ENCODE data around the gene TIGAR.

DNA sequence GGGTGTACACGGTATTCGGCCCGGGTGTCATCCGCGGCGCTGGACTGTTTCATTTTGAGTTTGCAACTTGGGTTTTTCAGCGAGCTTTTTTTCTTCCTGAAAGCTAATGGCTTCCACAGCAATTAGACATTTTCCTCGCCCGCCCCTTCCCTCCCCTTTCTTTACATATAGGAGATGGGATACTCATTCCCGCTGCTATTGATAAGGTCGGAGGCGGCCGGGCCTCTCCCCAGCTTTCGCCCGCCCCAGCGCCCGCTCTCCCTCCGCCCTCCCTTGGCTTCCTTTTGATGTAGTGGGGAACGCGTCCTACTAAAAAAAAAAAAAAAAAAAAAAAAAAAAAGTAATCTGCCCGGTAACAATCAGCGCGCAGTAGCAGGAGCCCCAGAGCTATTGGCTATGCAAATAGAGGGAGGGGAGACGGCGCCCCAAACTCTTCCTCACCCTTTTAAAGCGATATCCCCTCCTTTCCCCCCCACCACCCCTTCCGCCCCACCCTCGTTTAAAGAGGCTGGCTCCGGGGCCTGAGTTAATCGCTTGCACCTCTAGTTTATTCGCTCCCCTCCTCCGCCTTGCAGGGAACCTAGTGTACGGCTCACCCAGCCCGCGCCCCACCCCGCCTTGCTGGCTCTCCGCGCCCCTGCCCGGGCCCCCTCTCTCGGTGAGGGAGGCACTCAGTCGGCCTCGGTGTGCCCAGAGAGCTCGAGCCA is 49.1 kb upstream of the TIGAR start:
- TF ChIP-seq CTCF (IDR thresholded peaks at IDR 0.05; ENCODE audit: low read depth, low read length, missing input control) (no peak), RAD21 (IDR thresholded peaks at IDR 0.05) (no peak), GABPA (IDR thresholded peaks at IDR 0.05 in 1 of 2, conservative IDR thresholded peaks at IDR 0.05 in 1 of 2) (no peak), TAF1 (conservative IDR thresholded peaks at IDR 0.05) (no peak), HNF4G (IDR thresholded peaks at IDR 0.05) (no peak), ATF3 (IDR thresholded peaks at IDR 0.05) (no peak), SP1 (IDR thresholded peaks at IDR 0.05) (no peak), YY1 (IDR thresholded peaks at IDR 0.05) (no peak)
- TF ChIP-seq, protein P1, sequence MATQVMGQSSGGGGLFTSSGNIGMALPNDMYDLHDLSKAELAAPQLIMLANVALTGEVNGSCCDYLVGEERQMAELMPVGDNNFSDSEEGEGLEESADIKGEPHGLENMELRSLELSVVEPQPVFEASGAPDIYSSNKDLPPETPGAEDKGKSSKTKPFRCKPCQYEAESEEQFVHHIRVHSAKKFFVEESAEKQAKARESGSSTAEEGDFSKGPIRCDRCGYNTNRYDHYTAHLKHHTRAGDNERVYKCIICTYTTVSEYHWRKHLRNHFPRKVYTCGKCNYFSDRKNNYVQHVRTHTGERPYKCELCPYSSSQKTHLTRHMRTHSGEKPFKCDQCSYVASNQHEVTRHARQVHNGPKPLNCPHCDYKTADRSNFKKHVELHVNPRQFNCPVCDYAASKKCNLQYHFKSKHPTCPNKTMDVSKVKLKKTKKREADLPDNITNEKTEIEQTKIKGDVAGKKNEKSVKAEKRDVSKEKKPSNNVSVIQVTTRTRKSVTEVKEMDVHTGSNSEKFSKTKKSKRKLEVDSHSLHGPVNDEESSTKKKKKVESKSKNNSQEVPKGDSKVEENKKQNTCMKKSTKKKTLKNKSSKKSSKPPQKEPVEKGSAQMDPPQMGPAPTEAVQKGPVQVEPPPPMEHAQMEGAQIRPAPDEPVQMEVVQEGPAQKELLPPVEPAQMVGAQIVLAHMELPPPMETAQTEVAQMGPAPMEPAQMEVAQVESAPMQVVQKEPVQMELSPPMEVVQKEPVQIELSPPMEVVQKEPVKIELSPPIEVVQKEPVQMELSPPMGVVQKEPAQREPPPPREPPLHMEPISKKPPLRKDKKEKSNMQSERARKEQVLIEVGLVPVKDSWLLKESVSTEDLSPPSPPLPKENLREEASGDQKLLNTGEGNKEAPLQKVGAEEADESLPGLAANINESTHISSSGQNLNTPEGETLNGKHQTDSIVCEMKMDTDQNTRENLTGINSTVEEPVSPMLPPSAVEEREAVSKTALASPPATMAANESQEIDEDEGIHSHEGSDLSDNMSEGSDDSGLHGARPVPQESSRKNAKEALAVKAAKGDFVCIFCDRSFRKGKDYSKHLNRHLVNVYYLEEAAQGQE (IDR thresholded peaks at IDR 0.05) = no peak
- TF ChIP-seq, protein P2, sequence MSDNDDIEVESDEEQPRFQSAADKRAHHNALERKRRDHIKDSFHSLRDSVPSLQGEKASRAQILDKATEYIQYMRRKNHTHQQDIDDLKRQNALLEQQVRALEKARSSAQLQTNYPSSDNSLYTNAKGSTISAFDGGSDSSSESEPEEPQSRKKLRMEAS (IDR thresholded peaks at IDR 0.05) = no peak
